SK-N-SH treated with all-trans-retinoic acid at 6 μM for 48 hours (cell line): ENCODE measurements around the gene OVCA2.

Experiments used
- TOX ChIP-seq: fragments of 250-450 bp; sonication (Bioruptor Pico); IDR thresholded peaks from 2 replicates; pipeline ENCODE4 v1.8.0; 2021; ENCODE audit warnings: mild to moderate bottlenecking, moderate library complexity, borderline replicate concordance
- ZFP30 ChIP-seq: fragments of 450-650 bp; formaldehyde crosslinking; IDR thresholded peaks from 2 replicates; pipeline ENCODE4 v1.5.0; 2022; ENCODE audit warnings: mild to moderate bottlenecking, moderate library complexity
- ZNF565 ChIP-seq: fragments of 450-650 bp; formaldehyde crosslinking; conservative IDR thresholded peaks from 2 replicates; pipeline ENCODE4 v1.5.0; 2020; ENCODE audit warnings: low read depth, mild to moderate bottlenecking, moderate library complexity
- TF ChIP-seq, protein P1 (sequence below): fragments of 250-450 bp; sonication (Bioruptor Pico); IDR thresholded peaks from 2 replicates; pipeline ENCODE4 v1.5.1; 2021; ENCODE audit warnings: mild to moderate bottlenecking, moderate library complexity
- TF ChIP-seq, protein P2 (sequence below): fragments of 250-450 bp; sonication (Bioruptor Pico); IDR thresholded peaks from 2 replicates; pipeline ENCODE4 v1.8.0; 2020; ENCODE audit warnings: mild to moderate bottlenecking, moderate library complexity, borderline replicate concordance
- TF ChIP-seq, protein P3 (sequence below): fragments of 250-450 bp; sonication (Bioruptor Pico); IDR thresholded peaks from 2 replicates; pipeline ENCODE4 v1.5.0; 2020; ENCODE audit warnings: mild to moderate bottlenecking, moderate library complexity

DNA sequence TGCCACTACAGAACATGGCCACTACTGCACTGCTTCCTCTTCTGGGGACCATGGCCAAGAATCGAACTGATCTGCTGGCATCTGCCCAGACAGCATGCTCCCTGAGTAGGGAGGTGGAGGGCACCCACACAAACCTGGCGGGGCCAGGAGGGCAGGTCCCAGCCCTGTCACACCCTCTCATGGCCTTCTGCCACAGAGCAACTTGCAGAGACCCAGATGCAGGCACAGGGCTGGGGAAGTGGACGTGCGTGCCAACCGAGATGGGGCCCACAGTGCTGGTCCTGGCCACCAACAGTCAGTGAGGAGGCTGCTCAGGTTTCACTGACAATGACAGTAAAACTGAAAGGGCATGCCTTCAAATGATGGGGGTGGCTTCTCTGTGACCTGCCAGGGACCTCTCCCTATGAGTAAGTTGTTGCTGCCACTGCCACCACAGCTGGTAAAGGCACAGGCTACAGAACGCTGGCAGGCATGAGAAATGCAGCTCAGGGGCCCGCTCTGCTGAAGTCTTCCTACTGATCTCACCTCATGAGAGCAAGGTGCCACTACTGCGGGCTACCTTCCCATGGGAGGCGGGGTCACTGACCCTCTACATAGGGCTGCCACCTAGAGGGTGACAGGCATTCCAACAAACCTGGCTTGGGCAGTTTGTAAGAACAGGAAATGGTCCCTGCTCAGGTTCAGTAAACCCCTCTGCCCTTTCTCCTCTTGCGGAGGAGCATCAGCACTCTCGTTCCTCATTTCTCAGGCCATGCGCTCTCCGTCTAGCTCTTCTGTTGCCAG is 28.6 kb downstream of the OVCA2 start:
- no peak for TF ChIP-seq ZFP30 (CRISPR knock-in tag)
- no peak for TF ChIP-seq TOX
- TF ChIP-seq, protein P1, sequence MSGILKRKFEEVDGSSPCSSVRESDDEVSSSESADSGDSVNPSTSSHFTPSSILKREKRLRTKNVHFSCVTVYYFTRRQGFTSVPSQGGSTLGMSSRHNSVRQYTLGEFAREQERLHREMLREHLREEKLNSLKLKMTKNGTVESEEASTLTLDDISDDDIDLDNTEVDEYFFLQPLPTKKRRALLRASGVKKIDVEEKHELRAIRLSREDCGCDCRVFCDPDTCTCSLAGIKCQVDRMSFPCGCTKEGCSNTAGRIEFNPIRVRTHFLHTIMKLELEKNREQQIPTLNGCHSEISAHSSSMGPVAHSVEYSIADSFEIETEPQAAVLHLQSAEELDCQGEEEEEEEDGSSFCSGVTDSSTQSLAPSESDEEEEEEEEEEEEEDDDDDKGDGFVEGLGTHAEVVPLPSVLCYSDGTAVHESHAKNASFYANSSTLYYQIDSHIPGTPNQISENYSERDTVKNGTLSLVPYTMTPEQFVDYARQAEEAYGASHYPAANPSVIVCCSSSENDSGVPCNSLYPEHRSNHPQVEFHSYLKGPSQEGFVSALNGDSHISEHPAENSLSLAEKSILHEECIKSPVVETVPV (CRISPR knock-in tag), result no peak
- TF ChIP-seq, protein P2, sequence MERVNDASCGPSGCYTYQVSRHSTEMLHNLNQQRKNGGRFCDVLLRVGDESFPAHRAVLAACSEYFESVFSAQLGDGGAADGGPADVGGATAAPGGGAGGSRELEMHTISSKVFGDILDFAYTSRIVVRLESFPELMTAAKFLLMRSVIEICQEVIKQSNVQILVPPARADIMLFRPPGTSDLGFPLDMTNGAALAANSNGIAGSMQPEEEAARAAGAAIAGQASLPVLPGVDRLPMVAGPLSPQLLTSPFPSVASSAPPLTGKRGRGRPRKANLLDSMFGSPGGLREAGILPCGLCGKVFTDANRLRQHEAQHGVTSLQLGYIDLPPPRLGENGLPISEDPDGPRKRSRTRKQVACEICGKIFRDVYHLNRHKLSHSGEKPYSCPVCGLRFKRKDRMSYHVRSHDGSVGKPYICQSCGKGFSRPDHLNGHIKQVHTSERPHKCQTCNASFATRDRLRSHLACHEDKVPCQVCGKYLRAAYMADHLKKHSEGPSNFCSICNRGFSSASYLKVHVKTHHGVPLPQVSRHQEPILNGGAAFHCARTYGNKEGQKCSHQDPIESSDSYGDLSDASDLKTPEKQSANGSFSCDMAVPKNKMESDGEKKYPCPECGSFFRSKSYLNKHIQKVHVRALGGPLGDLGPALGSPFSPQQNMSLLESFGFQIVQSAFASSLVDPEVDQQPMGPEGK (CRISPR knock-in tag), result no peak
- TF ChIP-seq, protein P3, sequence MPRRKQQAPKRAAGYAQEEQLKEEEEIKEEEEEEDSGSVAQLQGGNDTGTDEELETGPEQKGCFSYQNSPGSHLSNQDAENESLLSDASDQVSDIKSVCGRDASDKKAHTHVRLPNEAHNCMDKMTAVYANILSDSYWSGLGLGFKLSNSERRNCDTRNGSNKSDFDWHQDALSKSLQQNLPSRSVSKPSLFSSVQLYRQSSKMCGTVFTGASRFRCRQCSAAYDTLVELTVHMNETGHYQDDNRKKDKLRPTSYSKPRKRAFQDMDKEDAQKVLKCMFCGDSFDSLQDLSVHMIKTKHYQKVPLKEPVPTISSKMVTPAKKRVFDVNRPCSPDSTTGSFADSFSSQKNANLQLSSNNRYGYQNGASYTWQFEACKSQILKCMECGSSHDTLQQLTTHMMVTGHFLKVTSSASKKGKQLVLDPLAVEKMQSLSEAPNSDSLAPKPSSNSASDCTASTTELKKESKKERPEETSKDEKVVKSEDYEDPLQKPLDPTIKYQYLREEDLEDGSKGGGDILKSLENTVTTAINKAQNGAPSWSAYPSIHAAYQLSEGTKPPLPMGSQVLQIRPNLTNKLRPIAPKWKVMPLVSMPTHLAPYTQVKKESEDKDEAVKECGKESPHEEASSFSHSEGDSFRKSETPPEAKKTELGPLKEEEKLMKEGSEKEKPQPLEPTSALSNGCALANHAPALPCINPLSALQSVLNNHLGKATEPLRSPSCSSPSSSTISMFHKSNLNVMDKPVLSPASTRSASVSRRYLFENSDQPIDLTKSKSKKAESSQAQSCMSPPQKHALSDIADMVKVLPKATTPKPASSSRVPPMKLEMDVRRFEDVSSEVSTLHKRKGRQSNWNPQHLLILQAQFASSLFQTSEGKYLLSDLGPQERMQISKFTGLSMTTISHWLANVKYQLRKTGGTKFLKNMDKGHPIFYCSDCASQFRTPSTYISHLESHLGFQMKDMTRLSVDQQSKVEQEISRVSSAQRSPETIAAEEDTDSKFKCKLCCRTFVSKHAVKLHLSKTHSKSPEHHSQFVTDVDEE (CRISPR knock-in tag), result no peak
- no peak for TF ChIP-seq ZNF565 (CRISPR knock-in tag)
